Epithelial cell of proximal tubule (primary cell): Measurements from ENCODE around the gene KDELR3. TPM values are rescaled to one million over a fixed set of nuclear protein-coding genes. Genes with fewer than 3 reads are reported as not detected.

Experiments used
- DNase-seq: peaks from one replicate; pipeline ENCODE4 v3.0.0-alpha.2; 2011; ENCODE audit warnings: low read depth
- H3K4me3 ChIP-seq: 2 replicates; pipeline ENCODE4 v1.5.1; 2011; ENCODE audit warnings: low read depth, mild to moderate bottlenecking, low read length
- total RNA-seq: library from RNA; depleted of rRNA; stranded (reverse); fragments of >200 nt; gene quantifications from 2 replicates; pipeline ENCODE4 v1.2.3, GENCODE V29; 2015
- TF ChIP-seq, protein P1 (sequence below): conservative IDR thresholded peaks from 2 replicates; pipeline ENCODE4 v1.5.1; 2012; ENCODE audit warnings: low read depth, mild to moderate bottlenecking, low read length

KDELR3 gene
- total RNA-seq, 1 donor from 2014 or later = 23.4 TPM

DNA sequence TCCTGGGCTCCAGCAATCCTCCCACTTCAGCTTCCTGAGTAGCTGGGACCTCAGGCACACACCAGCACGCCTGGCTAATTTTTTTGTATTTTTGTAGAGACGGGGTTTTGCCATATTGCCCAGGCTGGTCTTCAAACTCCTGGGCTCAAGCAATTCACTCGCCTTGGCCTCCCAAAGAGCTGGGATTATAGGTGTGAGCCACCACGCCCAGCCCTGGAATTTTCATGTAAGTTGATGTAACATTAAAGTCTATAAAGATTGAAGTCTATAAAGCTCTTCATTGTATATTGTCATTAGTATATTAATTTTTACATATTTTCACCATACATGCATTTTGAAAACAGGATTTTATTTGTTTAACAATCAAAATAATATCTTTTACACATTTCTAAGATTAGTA, 50.7 kb downstream of the KDELR3 start:
- DNase-seq = no peak
- H3K4me3 ChIP-seq = no peak overlapping the region
- TF ChIP-seq, protein P1, sequence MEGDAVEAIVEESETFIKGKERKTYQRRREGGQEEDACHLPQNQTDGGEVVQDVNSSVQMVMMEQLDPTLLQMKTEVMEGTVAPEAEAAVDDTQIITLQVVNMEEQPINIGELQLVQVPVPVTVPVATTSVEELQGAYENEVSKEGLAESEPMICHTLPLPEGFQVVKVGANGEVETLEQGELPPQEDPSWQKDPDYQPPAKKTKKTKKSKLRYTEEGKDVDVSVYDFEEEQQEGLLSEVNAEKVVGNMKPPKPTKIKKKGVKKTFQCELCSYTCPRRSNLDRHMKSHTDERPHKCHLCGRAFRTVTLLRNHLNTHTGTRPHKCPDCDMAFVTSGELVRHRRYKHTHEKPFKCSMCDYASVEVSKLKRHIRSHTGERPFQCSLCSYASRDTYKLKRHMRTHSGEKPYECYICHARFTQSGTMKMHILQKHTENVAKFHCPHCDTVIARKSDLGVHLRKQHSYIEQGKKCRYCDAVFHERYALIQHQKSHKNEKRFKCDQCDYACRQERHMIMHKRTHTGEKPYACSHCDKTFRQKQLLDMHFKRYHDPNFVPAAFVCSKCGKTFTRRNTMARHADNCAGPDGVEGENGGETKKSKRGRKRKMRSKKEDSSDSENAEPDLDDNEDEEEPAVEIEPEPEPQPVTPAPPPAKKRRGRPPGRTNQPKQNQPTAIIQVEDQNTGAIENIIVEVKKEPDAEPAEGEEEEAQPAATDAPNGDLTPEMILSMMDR = no peak

DNA sequence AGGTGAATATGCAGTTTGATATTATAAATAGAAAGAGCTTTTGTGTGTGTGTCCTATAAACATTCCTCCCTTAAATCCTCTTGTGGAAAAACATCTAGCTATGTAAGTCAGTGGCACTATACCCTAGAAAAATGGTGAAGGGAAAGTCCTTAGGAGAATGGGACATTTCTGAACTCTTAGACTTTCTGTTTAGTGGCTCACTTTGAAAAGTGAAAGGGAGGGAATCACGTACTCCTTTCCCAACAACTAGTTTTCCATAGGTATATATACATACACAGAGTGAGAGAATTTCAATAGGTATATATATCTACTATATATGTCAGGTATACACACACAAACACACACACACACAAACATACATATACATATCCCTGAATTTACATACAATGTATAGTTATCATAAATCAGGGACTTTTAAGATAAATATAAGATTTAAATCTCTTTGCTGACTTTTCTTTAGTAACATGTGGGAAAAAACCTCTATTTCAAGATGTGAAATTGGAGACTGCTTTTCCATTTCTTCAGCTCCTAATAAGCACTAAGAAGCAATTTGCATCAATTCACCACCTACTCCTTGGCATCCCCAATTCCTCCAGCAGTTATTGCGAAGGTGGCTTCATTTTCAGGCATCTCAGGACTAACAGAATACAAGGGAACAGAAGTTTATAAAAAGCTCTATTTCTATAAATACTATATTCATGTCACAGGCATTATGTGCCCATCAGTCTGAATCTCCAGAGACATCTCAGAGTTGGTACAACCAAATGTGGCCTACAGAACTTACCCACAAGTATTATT, 51.8 kb downstream of the KDELR3 start:
- H3K4me3 ChIP-seq = no peak overlapping the region
- DNase-seq = no peak
- TF ChIP-seq, protein P1 = no peak

DNA sequence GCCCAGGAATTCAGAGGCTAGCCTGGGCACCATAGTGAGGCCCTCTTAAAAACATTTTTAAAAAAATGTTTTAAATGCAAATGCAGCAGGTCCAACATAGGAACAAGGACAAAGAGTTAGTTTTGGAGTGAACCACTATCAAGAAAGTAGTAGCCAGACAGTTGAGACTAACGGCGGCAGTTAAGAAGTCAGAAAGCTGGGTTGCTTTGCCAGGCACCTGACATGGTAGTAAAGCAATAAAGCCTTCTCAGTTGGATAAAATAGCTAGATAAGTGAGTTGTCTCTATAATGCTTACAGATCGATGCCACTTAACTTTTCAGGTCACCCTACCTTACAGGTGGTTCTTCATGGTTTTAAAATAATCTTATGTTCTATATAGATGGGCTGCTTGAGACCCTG, 55.1 kb downstream of the KDELR3 start:
- TF ChIP-seq, protein P1 = no peak
- no peak overlapping the region for H3K4me3 ChIP-seq
- no peak for DNase-seq

DNA sequence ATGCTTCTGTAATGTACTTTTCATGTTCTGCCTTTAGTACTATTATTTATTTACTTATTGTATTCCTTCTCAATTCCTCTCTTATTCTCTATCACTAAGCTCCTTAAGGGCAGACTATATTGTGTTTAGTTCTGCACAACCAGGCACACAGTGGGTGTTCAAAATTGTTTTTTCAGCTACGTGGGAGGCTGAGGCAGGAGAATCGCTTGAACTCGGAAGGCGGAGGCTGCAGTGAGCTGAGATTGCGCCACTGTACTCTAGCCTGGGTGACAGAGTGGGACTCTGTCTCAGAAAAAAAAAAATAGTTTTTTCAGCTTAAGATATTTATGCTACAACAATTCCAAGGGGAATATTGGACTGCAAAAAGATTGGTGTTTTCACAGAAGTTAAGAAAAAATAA, 55.6 kb downstream of the KDELR3 start:
- H3K4me3 ChIP-seq = no peak overlapping the region
- TF ChIP-seq, protein P1 = no peak
- DNase-seq = no peak

DNA sequence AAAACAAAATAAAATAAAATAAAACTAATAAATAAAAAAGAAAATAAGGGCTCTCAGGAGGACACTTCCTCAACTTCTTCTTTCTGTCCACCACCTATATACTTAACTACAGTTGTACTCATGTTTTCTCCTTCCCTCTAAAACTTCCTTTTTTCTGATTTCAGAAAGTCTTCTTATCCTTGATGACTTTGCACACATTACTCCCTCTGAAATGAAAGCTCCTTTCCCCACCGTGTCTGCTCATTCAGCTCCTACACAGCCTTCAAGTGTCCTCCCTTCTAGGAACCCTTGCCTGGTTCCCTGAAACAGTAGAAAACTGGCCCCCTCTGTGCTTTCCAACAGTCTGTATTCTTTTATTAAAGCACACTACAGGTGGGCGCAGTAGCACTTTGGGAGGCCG, 56.5 kb downstream of the KDELR3 start:
- TF ChIP-seq, protein P1 = no peak
- no peak for DNase-seq
- H3K4me3 ChIP-seq = no peak overlapping the region

DNA sequence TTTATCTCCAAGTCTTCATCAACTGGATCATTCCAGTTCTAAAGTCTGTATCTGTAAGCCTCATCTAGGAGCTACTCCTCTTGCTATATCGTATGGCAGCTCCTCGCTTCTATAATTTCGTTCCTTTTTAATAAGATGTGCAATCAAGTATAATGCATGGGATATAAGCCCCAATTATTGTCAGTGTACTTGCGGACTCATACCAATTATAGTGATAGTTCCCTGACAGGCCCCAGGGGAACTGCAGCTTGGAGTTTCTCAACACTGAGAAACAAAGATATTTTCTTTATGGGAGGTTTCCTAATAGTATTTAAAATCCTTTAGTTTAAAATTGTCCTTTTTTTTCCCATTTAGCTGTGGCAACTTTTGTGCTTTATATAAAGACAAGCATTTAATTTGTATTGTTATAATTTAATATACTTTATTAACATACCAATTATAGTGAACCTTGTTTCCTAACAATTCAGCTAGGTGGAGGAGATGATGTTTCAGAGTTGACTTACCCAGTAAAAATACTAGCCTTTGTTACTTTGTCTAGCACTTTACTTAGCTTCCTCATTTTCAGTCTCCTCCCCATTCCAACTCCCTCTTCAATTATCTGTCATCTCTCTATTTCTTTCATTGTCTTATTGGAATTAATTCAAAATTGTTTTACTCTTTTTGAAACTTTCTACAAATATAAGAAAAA, 63.5 kb downstream of the KDELR3 start:
- TF ChIP-seq, protein P1 = no peak
- no peak for DNase-seq
- no peak overlapping the region for H3K4me3 ChIP-seq

Other genes with a start within 250 kb of the KDELR3 start
- 51.9 and 90.2 TPM in 2 replicates for gene TMEM184B, start 195.1 kb upstream of the KDELR3 start, total RNA-seq
- 157 and 161 TPM in 2 replicates for gene CSNK1E, start 150.7 kb upstream of the KDELR3 start, total RNA-seq
- 0.07 TPM in 1 of 2 replicates, not detected in the other for gene KCNJ4, start 12.9 kb upstream of the KDELR3 start, total RNA-seq
- 186 and 275 TPM in 2 replicates for gene DDX17, start 38.2 kb downstream of the KDELR3 start, total RNA-seq
- gene DMC1, start 102.1 kb downstream of the KDELR3 start, total RNA-seq = 4.4 and 6.3 TPM in 2 replicates
- 1.0 and 2.0 TPM in 2 replicates for gene FAM227A, start 188.3 kb downstream of the KDELR3 start, total RNA-seq
- gene CBY1, start 188.5 kb downstream of the KDELR3 start, total RNA-seq = 26.1 and 28.9 TPM in 2 replicates
- gene TOMM22, start 213.9 kb downstream of the KDELR3 start, total RNA-seq = 67.6 and 99.6 TPM in 2 replicates
- 70.9 and 89.6 TPM in 2 replicates for gene JOSD1, start 232.8 kb downstream of the KDELR3 start, total RNA-seq
- 27.8 and 36.2 TPM in 2 replicates for gene GTPBP1, start 237.8 kb downstream of the KDELR3 start, total RNA-seq